ENCODE data around the gene TMC7.
A peak's percentile ranks its signal among the peaks of the same experiment; 100 is the strongest.

The TMC7 gene

DNA sequence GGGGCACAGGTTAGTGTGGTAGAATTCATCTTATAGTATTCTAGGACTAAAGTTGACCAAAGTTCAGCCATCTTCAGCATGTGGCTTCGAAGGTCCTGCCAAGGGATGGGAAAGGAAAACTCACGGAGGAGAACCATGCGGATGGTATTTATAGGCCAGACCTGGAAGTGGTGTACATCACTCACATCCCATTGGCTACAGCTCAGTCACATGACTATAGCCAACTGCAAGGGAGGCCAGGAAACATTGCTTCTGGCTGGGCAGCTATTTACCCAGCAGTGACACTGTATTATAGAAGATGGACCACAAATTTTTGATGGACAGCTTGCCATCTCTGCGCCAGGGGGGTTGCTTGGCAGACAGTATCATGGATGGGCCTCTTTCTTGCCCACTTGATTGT is 48.0 kb downstream of the TMC7 start:
- no peak for DNase-seq (ENCODE audit: low read depth)

DNA sequence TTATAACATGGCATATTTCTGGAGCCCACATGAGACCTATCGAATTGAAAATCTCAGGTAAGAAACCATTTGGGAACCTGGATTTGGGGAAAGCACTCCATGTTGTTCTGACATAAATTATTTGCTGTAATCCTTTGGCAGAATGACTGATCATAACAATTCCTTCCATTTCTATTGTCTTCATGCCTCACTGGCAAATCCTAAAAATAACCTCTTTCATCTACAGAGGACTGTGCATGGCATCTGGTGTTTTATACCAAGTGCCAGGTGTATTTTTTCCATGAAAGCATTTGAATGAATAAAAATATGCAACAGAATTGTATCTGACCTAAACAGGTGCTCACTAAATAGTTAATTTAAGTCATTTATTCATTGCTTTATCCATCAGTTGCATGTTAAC is 50.0 kb downstream of the TMC7 start:
- DNase-seq (ENCODE audit: low read depth), result no peak

DNA sequence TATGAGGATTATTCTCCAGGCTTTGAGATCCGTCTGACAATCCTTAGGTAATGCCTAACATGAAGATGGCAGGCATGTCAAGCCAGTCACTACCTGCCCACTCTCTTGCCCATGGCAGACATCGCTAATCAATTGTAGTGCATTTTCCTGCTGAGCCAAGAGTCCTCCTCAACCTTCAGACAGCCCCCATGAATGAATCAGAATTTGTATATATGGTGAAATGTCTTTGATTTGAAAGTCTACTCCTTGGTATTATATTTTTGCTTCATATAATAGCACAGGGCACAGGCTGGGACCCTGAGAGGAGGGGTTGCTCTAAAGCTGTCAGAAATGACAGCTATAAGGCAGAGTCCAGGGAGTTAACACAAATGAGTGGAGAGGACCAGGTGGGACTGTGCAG is 56.7 kb downstream of the TMC7 start:
- no peak for DNase-seq (ENCODE audit: low read depth)

DNA sequence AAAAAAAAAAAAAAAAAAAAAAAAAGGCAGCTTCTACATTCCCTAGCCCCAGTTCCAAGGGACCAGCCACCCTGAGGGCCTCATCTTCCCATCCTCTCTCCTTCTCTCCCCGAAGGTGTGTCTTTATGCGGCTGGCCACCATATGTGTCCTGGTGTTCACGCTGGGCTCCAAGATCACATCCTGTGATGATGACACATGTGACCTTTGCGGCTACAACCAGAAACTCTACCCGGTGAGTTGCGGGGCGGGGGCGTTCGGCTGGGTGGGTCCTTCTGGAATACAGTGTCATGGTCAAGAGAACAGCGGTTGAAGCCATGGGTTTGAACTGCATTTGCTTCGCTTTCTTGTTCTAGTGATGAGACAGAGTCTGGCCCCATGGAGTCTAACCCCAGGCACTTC is 61.0 kb downstream of the TMC7 start:
- no peak for DNase-seq (ENCODE audit: low read depth)

DNA sequence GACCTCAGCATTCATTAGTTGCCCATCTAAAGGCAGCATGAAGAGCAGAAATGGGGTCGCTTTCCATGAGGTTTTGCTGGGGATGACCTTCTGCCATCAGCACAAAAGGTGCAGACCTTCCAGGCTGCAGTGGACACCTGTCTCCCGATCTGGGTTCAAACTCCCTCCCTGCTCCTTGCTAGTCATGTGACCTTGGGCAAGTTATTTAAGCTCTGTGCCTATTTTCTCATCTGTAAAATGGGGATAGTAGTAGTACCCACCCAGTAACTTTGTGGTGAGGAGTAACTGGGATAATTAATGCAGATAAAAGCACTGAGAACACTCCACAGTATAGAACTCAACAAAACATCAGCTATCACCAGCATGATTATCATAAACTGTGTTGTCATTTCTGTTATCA is 62.3 kb downstream of the TMC7 start:
- DNase-seq (ENCODE audit: low read depth), result no peak

DNA sequence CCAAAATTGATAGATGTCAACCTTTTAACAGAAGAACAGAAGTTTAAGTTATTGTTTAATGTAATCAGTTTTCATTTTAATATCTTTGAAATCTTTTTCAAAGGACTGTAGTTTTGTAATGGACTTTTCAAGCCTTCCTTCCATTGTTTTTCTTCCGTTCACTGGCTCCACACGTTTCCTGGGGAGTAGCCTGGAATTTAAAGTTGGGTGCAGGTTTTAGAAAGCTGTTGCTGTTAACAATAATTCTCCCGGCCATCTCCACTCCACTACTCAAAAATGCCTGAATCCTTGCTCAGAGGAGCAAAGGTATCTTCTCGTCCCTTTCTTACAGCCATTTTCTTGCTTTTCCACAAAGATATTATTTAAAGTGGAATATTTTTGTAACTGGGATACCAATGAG is 79.0 kb downstream of the TMC7 start:
- no peak for DNase-seq (ENCODE audit: low read depth)

DNA sequence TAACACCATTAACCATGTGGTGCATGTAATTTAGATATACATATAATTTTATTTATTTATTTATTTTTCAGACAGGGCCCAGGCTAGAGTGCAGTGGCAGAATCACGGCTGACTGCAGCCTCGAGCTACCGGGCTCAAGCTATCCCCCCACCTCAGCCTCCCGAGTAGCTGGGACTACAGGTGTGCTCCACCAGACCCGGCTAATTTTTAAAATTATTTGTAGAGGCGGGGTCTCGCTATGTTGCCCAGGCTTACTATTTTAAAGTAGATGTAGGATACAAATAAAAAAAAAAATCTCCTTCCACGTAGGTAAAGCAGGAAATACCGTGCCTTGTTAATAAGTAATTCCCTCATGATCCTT is 83.2 kb downstream of the TMC7 start:
- no peak for DNase-seq (ENCODE audit: low read depth)

DNA sequence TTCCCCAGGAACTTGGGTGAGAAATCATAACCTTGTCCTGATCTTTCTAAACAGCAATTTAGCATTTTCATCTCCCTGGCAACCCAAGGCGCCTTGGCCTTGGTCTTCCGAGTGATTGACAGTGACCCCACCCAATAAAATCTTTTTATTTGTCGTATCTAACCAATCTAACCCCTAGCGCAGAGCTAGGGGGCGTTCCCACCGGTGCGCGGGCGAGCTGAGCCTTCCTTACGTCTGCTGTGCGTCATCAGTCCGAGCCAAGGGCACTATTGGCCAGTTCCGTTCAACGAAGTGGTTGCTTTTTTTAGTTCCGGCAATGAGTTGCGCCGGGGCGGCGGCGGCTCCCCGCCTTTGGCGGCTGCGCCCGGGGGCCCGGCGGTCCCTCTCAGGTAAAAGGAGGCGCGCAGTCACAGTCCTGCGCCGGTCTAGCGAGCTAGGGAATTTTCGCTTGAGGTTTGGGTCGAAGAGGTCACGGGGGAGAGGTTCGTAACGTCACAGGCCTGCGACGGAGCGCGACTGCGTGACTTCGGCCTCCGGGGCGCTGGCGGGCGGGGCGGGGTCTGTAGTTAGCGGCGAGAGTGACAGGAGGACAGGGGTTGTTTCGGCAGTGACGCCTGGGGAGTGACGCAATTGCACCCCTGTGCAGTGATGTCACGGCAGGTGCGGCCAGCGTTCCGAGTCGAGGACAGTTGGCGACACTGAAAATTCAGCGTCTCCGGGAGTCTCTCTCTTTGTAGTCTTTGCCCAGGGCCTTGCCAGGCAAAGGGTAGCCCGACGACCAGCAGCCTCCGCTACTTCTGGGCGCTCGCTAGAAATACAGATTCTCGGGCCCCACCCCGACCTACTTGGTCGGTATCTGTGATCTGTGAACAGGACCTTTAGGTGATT is 83.9 kb downstream of the TMC7 start, which contains the start of gene COQ7:
Gene COQ7 (plus strand): TSS at position 266 of the 888 bp plus-strand sequence. CDS start 51 bp downstream, at position 317.
- DNase-seq (ENCODE audit: low read depth), result peak; percentile 96

DNA sequence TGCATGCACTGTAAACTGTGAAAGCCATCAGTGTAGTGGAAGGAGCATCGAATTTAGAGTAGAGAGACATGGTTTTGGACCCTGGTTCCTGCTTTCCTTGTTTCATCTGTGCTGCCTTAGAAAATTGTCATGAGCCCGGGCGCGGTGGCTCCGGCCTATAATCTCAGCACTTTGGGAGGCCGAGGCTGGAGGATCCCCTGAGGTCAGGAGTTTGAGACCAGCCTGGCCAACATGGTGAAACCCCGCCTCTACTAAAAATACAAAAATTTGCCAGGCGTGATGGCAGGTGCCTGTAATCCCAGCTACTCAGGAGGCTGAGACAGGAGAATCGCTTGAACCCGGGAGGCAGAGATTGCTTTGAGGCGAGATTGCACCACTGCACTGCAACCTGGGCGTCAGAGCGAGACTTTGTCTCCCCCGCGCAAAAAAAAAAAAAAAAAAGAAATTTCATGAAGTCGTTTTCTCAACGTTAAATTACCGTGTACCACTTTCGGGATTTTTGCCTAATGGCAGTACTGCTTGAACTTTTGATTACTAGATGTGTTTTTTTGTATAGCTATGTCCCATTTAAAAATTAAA is 84.6 kb downstream of the TMC7 start:
- DNase-seq (ENCODE audit: low read depth), result peak; percentile 2

DNA sequence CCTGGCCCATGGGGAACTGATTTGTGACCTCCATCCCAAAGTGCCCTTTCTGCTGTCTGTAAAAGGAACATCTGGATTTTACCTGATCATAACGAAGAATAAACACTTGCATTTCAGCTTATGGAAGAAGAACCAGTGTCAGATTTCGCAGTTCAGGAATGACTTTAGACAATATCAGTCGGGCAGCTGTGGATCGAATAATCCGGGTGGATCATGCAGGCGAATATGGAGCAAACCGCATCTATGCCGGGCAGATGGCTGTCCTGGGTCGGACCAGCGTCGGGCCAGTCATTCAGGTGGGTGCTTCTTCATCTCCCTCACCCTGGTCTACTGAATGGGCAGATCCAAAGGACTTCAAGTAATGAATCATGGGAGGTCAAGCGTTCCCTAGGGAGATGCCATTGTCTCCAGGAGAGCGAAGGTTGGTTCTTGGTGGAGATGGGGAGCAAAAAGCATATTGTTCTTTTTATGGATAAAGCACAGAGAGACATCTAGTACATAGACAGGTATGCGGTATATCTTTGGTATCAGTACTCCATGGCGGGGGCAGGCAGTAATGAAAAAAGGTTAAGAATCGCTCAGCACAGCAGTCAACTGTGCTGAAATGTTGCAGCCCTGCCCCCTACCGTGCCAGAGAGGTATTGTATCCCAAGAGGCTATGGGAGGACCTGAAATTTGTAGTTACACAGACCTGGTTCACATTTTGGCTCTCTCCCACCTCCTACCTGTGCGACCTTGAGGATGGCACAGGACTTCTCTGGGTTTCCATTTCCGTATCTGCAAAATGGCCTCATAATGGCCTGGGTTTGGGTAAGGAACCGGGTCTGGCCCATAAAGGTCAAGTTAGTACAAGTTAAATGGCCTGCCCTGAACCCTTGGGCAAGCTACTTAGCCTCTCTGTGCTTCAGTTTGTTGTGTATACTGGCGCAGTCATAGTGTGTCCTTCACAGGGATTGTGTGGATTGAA is 88.4 kb downstream of the TMC7 start:
- peak; percentile 47 for DNase-seq (ENCODE audit: low read depth)

DNA sequence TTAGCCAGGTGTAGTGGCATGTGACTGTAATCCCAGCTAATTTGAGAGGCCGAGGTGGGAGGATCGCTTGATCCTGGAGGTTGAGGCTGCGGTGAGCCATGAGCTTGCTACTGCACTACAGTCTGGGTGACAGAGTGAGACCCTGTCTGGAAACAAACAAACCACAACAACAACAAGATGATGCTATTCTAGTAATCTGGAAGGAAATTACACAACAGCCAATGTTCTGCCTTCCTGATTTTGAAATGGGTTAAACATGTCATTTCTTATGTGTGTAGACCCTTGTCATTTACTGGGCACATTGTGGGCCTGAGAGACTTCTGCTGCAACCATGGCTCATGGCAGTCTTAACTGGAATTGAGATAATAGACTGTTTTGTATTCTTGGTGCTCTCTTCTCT is 89.6 kb downstream of the TMC7 start:
- DNase-seq (ENCODE audit: low read depth), result no peak

DNA sequence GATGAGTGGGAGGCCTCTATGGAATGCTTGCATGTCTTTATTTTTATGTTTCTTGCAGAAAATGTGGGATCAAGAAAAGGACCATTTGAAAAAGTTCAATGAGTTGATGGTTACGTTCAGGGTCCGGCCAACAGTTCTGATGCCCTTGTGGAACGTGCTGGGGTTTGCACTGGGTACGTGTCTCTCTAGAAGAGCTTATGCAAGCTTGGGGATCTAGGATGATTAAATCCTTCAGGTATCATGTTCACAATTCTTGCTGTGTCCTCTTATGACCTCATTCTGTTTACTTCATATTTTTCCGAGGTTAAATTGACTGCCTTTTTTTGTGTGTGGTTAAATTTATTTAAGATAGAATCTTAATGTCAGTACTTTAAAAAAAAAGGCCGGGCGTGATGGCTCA is 90.1 kb downstream of the TMC7 start:
- no peak for DNase-seq (ENCODE audit: low read depth)

DNA sequence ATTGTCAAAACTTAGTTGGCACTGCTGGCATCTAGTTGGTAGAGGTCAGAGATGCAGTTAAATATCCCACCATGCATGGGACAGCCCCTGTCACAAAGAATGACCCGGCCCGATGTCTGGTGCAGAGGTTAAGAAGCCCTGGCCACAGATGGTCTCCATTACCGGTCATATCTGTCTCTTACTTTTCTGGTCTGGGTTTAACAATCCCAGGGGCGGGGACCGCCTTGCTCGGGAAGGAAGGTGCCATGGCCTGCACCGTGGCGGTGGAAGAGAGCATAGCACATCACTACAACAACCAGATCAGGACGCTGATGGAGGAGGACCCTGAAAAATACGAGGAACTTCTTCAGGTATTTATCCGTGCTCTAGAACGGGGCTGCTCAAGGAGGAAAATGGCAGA is 91.8 kb downstream of the TMC7 start:
- DNase-seq (ENCODE audit: low read depth), result no peak

DNA sequence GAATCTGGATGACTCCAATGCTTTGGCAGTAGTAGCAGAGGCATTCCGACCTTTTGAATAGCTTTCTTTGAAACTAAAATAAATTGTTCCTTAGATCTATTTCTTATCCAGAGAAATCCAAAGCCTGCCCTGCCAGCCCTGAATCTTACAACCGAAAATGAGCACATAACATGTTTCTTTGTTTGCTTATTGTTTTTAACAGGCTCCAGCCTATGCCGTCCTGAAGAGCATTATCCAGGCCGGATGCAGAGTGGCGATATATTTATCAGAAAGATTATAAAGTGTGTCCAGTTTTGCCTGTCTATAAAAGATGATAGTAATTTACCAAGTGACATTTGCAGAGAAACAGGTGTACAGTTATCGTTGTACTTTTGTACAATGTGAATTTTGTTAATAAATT is 94.1 kb downstream of the TMC7 start:
- DNase-seq (ENCODE audit: low read depth), result no peak

DNA sequence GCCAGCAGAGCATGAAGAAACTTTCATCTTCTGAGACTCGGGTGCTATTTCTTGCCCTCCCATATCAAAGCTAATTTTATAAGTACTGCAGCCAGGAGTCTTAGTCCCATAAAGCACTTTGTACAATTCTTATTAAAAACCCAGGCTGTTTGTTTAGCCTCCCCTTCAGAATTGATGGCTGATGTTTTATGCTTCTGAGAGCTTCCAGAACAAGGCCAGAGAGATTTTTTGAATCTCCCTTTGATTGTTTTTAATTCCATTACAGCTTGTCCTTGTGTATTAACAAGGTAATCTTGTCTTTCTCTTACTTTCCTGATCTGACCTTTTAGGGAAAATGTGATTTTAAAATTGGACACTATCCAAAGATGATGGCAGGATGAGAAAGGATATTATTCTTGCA is 99.9 kb downstream of the TMC7 start:
- DNase-seq (ENCODE audit: low read depth), result no peak

DNA sequence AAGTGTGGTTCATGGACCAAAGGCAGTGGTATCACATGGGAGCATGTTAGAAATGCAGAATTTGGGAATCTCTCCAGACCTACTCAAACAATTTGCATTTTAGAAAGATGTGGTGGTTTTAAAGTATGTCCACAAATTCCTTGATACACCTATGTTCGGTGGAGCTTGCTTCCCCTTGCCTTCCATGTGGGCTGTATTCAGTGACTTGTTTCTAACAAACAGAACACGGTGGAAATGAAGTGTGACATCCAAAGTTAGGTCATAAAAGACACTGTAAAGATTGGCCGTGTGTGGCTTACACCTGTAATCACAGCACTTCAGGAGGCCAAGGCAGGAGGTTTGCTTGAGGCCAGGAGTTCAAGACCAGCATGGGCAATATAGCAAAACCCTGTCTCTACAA is 100.4 kb downstream of the TMC7 start:
- no peak for DNase-seq (ENCODE audit: low read depth)

DNA sequence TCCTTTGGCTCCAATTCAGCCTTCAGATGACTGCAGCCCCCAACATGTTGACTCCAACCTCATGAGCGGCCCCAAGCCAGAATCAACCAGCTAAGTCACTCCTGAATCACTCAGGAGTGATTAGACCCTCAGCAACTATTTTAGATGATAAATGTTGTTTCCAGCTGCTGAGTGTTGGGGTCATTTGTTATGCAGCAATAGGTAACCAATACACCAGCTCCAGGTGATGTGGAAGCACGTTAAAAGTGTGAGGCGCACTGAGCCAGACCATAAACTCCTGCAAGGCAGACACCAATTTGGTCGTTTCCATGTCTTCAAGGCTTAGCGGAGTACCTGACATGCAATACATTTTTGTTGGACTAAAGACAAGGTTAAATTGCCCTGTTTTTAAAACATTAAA is 101.1 kb downstream of the TMC7 start:
- no peak for DNase-seq (ENCODE audit: low read depth)

DNA sequence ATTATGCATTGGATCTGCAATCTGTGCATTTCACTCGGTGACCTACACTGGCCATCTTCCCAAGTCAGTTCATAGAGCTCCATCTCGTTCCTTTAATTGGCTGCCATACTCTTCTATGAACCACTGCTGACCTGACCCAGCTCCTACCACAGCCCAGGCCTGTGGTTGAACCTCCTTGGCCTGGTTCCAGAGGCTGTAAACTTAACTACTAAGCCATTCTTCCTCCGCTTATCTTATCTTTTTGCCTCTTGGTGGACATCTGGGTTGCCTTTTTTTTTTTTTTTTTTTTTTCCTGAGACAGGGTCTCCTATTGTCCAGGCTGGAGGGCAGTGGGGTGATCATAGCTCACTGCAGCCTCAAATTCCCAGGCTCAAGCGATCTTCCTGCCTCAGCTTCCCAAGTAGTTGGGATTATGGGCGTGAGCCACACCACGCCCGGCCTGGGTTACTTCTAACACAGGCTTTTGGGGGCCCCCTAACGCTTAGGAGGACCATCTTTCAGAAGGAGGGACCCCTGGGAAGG is 102.0 kb downstream of the TMC7 start:
- DNase-seq (ENCODE audit: low read depth), result no peak

DNA sequence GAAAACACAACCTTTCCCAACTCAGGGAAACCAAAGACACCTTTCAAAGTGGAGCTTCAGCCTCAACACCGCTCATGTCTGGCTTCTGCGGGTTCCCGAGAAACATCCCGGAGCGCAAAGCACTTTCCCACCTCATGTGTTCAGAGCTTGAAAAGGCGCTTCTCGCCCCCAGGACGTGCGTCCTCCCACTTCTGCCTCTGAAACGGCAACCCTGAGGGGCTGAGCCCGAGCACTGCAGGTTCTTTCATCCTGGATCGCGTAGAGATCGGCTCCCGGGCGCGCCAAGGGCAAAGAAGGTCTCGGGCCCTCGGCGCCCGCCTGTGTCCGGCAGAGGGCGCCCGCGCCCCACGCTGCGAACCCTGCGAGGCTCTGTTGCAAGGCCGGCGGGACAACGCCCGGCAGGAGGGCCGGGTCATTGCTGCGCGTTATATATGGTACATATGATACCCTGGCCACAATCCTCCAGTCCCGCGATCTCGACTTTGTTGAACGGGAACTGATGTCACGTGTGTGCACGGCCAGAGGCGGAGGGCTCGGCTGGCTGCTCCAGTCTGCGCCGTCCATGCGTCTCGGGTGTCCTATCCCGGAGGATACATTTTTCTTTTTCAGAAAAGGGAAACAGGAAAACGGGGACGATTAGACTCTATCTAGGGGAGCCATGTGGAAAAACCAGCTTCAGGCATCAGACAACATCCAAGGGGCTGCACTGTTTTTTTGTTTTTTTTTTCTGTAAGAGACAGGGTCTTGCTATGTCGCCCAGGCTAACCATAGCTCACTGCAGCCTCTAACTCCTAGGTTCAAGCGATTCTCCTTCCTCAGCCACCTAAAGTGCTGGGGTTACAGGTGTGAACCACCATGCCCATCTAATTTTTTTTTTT is 102.8 kb downstream of the TMC7 start:
- peak; percentile 80 for DNase-seq (ENCODE audit: low read depth)

DNA sequence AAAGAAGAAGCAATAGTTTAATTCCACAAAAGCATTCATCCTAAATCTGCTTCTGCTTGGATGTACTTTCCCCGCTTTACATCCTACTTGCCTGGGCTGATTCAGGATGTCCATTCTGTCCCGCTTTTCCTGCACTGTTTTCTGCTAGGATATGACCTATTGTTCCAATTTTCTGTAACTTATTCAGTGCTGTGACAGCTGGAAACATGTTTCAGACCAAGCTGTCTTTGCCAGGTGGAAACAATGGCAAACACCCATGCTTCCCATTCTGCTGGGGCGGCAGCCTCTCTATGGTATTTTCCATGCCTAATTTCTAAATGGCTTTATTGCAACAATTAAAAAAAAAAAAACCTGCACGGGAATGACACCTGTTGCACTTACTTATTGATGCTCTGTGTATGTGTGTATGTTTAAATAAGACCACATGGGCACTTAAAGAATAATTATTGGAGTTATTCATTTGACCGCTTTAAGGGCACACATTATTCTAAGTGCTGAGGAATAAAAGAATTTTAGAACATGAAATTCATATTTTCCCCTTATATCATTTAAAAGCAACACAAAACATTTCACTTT is 104.7 kb downstream of the TMC7 start:
- DNase-seq (ENCODE audit: low read depth), result no peak

DNA sequence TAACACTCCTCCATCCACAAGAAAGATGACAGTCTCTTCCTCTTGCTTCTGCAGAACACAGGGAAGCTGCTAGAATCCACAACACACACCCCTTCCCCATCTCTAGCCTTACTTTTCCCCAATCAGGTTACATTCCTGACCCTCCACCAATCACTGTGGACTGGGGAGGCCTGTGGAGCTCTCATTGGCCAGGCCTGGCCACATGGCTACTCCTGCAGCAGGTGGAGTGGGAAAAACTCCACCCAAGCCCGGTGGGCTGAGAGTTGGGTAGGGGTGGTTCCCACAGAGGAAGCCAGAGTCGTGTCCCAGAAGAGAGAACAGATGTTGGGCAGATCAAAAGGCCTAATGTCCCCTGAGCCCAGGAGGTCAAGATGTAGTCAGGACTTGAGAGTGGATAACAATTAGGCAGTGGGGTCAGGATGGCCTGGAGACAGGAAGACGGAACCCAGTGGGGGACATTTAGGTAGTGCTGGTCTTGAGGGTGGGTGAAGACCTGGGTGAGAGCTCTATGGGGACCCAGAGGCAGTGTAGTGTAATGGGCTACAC is 105.7 kb downstream of the TMC7 start:
- no peak for DNase-seq (ENCODE audit: low read depth)
